ENCODE data around the gene SLC6A1. TPM values are rescaled to one million over a fixed set of nuclear protein-coding genes. Genes with fewer than 3 reads are reported as not detected.
A peak's percentile ranks its signal among the peaks of the same experiment; 100 is the strongest.

SLC6A1 gene
- total and polyA plus RNA-seq, 12 donors, result 0.55 to 2.7 (median 1.7) TPM

GRCh38 chr3:10955711-10956453 lies 36.7 kb upstream of the SLC6A1 start:
- H3K9me3 ChIP-seq, result no peaks in the 10 kb centered on the region
- intact Hi-C loops (cut with DNase I), result no loop called here
- peaks cover 0 to 18% (median 0%) of the 10 kb centered on the region in 7 donors for H3K27me3 ChIP-seq
- peaks cover 0 to 44% (median 26%) of the 10 kb centered on the region in 9 donors for H3K4me1 ChIP-seq
- H3K27ac ChIP-seq, result peak overlapping the region in 7 of 10 donors; percentile 15 to 79 (median 54)
- no peak for TF ChIP-seq CTCF (IDR thresholded peaks at IDR 0.05)
- H3K4me3 ChIP-seq, result no peak overlapping the region
- ATAC-seq (peak in 7 of 8 donors; percentile 45 to 90 (median 85)), DNase-seq (peak; percentile 37 to 60)
- H3K36me3 ChIP-seq, result no peaks in the 10 kb centered on the region
- WGBS, 2 donors, result 50 to 58% methylated on average over 15 of the region's 15 CpGs

- intact Hi-C loops (cut with DNase I), result no loop called here
- H3K4me1 ChIP-seq, result peaks cover 0 to 41% (median 26%) of the 10 kb centered on the region in 9 donors
- no peak overlapping the region for H3K4me3 ChIP-seq
- no peaks in the 10 kb centered on the region for H3K36me3 ChIP-seq
- peaks cover 0 to 14% (median 0%) of the 10 kb centered on the region in 7 donors for H3K27me3 ChIP-seq
- WGBS, 2 donors, result 66 to 69% methylated on average over 4 of the region's 4 CpGs
- ATAC-seq (peak in 6 of 8 donors; percentile 6 to 45 (median 29)), DNase-seq (no peak)
- no peaks in the 10 kb centered on the region for H3K9me3 ChIP-seq
- no peak for TF ChIP-seq CTCF (IDR thresholded peaks at IDR 0.05)
- peak overlapping the region in 7 of 10 donors; percentile 15 to 79 (median 54) for H3K27ac ChIP-seq
Observed at GRCh38 chr3:10956531-10956930, 36.0 kb upstream of the SLC6A1 start.

- TF ChIP-seq CTCF (IDR thresholded peaks at IDR 0.05), result no peak
- intact Hi-C loops (cut with DNase I), result no loop called here
- Histone ChIP-seq H3K4me1 (peaks cover 0 to 41% (median 26%) of the 10 kb centered on the region in 9 donors), H3K9me3 (no peaks in the 10 kb centered on the region), H3K36me3 (no peaks in the 10 kb centered on the region), H3K27ac (peak overlapping the region in 6 of 10 donors; percentile 15 to 79 (median 63)), H3K4me3 (no peak overlapping the region), H3K27me3 (peaks cover 0 to 14% (median 0%) of the 10 kb centered on the region in 7 donors)
- DNase-seq (peak; percentile 39), ATAC-seq (peak in 7 of 8 donors; percentile 10 to 53 (median 41))
- WGBS, 2 donors, result 25 to 27% methylated on average over 6 of the region's 6 CpGs
Observed at GRCh38 chr3:10956986-10957385, 35.6 kb upstream of the SLC6A1 start.

GRCh38 chr3:10957976-10958749 lies 34.4 kb upstream of the SLC6A1 start:
- Histone ChIP-seq H3K27ac (peak overlapping the region in 1 of 10 donors; percentile 79), H3K9me3 (no peaks in the 10 kb centered on the region), H3K36me3 (no peaks in the 10 kb centered on the region), H3K27me3 (peaks cover 0 to 7% (median 0%) of the 10 kb centered on the region in 7 donors), H3K4me1 (peaks cover 0 to 41% (median 26%) of the 10 kb centered on the region in 9 donors), H3K4me3 (no peak overlapping the region)
- ATAC-seq (peak in 6 of 8 donors; percentile 15 to 85 (median 38)), DNase-seq (peak; percentile 65 to 69)
- intact Hi-C loops (cut with DNase I), result no loop called here
- WGBS, 2 donors, result 46 to 50% methylated on average over 17 of the region's 17 CpGs
- TF ChIP-seq CTCF (IDR thresholded peaks at IDR 0.05), result no peak
